Smooth muscle cell (in vitro differentiated cells): ENCODE measurements around the gene TRPV6. TPM values are rescaled to one million over a fixed set of nuclear protein-coding genes. Genes with fewer than 3 reads are reported as not detected.

Experiments used
- DNase-seq: peaks from one replicate; lab custom pipeline; 2025; ENCODE audit not compliant: unreplicated experiment; lab: John Stamatoyannopoulos, UW
- H2AFZ ChIP-seq: fragments of 200-600 bp; sonication (generic); 2 replicates; pipeline ENCODE4 v1.6.0; 2016; ENCODE audit warnings: antibody characterized with exemption, low read depth, mild to moderate bottlenecking
- H3F3A ChIP-seq: fragments of 200-600 bp; sonication (generic); 2 replicates; pipeline ENCODE4 v1.6.0; 2017; ENCODE audit warnings: antibody characterized with exemption, low read depth
- H3K27ac ChIP-seq: fragments of 200-600 bp; sonication (generic); 2 replicates; pipeline ENCODE4 v1.5.1; 2016; ENCODE audit warnings: low read depth, mild to moderate bottlenecking
- H3K27me3 ChIP-seq: fragments of 200-600 bp; sonication (generic); 2 replicates; pipeline ENCODE4 v1.6.1; 2016; ENCODE audit warnings: low read depth, mild to moderate bottlenecking
- H3K36me3 ChIP-seq: fragments of 200-600 bp; sonication (generic); 2 replicates; pipeline ENCODE4 v1.5.1; 2016; ENCODE audit warnings: low read depth
- H3K4me1 ChIP-seq: fragments of 200-600 bp; sonication (generic); 2 replicates; pipeline ENCODE4 v1.5.1; 2016; ENCODE audit warnings: low read depth
- H3K4me2 ChIP-seq: fragments of 200-600 bp; sonication (generic); 2 replicates; pipeline ENCODE4 v1.6.0; 2016; ENCODE audit warnings: mild to moderate bottlenecking
- H3K4me3 ChIP-seq: fragments of 200-600 bp; sonication (generic); 2 replicates; pipeline ENCODE4 v1.5.1; 2016; ENCODE audit warnings: mild to moderate bottlenecking
- H3K79me2 ChIP-seq: fragments of 200-600 bp; sonication (generic); 2 replicates; pipeline ENCODE4 v1.6.0; 2016; ENCODE audit warnings: low read depth, mild to moderate bottlenecking
- H3K9ac ChIP-seq: fragments of 200-600 bp; sonication (generic); 2 replicates; pipeline ENCODE4 v1.6.0; 2016; ENCODE audit warnings: low read depth
- H3K9me3 ChIP-seq: fragments of 200-600 bp; sonication (generic); replicated peaks from 2 replicates; pipeline ENCODE4 v1.5.1; 2016; ENCODE audit warnings: low read depth
- H4K20me1 ChIP-seq: fragments of 200-600 bp; sonication (generic); 2 replicates; pipeline ENCODE4 v1.6.0; 2016; ENCODE audit warnings: low read depth
- CTCF ChIP-seq: fragments of 200-600 bp; sonication (generic); IDR thresholded peaks from 2 replicates; pipeline ENCODE4 v1.5.1; 2017; ENCODE audit warnings: borderline replicate concordance, mild to moderate bottlenecking, antibody characterized with exemption; ENCODE audit not compliant: insufficient read depth, poor library complexity, severe bottlenecking
- WGBS: methylation state at CpG from one replicate; pipeline ENCODE4 v1.1.7; 2016; ENCODE audit warnings: low lambda C conversion rate; 5-methylcytosine and 5-hydroxymethylcytosine counted together
- polyA plus RNA-seq: library from polyadenylated mRNA; unstranded; fragments of >200 nt; fragmentation: Nextera tagmentation; extraction: Ambion mirVana; gene quantifications from 2 replicates; pipeline ENCODE4 v1.2.1, GENCODE V29; 2016
- total RNA-seq: library from RNA; depleted of rRNA; stranded (reverse); fragments of >200 nt; gene quantifications from 2 replicates; pipeline ENCODE4 v1.2.3, GENCODE V29; 2014

Gene TRPV6
- total and polyA plus RNA-seq, 2 experiments from 2014 or later: 0.17 TPM; not detected in 1

GRCh38 chr7:142873871-142874270 lies 11.7 kb downstream of the TRPV6 start:
- Histone ChIP-seq H3F3A (no peaks in the 10 kb centered on the region), H3K27ac (no peak overlapping the region), H3K27me3 (peaks cover 4% of the 10 kb centered on the region), H3K79me2 (no peaks in the 10 kb centered on the region), H3K9me3 (no peaks in the 10 kb centered on the region), H3K4me2 (no peak overlapping the region), H3K4me1 (no peaks in the 10 kb centered on the region), H4K20me1 (no peaks in the 10 kb centered on the region), H3K9ac (no peak overlapping the region), H2AFZ (no peak overlapping the region), H3K36me3 (no peaks in the 10 kb centered on the region), H3K4me3 (no peak overlapping the region)
- DNase-seq: no peak
- no peak for TF ChIP-seq CTCF
- 89% methylated on average over 5 of the region's 5 CpGs for WGBS

- WGBS: 79% methylated on average over 11 of the region's 11 CpGs
- no peaks in the 10 kb centered on the region for H3K79me2 ChIP-seq
These were observed 12.2 kb downstream of the TRPV6 start for GRCh38 chr7:142873281-142873784.

GRCh38 chr7:142872106-142872675 lies 13.4 kb downstream of the TRPV6 start:
- Histone ChIP-seq H2AFZ (no peak overlapping the region), H3K4me2 (no peak overlapping the region), H3K79me2 (no peaks in the 10 kb centered on the region), H3K36me3 (no peaks in the 10 kb centered on the region), H4K20me1 (no peaks in the 10 kb centered on the region), H3K27me3 (no peaks in the 10 kb centered on the region), H3K4me3 (no peak overlapping the region), H3K4me1 (no peaks in the 10 kb centered on the region), H3F3A (no peaks in the 10 kb centered on the region), H3K9ac (no peak overlapping the region), H3K9me3 (no peaks in the 10 kb centered on the region), H3K27ac (no peak overlapping the region)
- DNase-seq: no peak
- TF ChIP-seq CTCF: no peak
- 96% methylated on average over 15 of the region's 15 CpGs for WGBS

More at GRCh38 chr7:142873281-142873784, 12.2 kb downstream of the TRPV6 start:
- no peaks in the 10 kb centered on the region for H3F3A ChIP-seq
- no peaks in the 10 kb centered on the region for H3K4me1 ChIP-seq
- no peak overlapping the region for H2AFZ ChIP-seq
- no peak for DNase-seq
- no peaks in the 10 kb centered on the region for H3K9me3 ChIP-seq
- peak; percentile 41 for TF ChIP-seq CTCF
- H4K20me1 ChIP-seq: no peaks in the 10 kb centered on the region
- H3K27ac ChIP-seq: no peak overlapping the region
- no peak overlapping the region for H3K4me2 ChIP-seq
- H3K9ac ChIP-seq: no peak overlapping the region
- H3K27me3 ChIP-seq: no peaks in the 10 kb centered on the region
- no peak overlapping the region for H3K4me3 ChIP-seq
- no peaks in the 10 kb centered on the region for H3K36me3 ChIP-seq
